DLD1 (cell line): ENCODE results near the gene CROCC2.

ENCODE experiments used
- in situ Hi-C: cut with HindIII; loops from 2 replicates; pipeline ENCODE4 v1.10.0; 2017; ENCODE audit warnings: low sequenced_read_pairs

Gene CROCC2

DNA sequence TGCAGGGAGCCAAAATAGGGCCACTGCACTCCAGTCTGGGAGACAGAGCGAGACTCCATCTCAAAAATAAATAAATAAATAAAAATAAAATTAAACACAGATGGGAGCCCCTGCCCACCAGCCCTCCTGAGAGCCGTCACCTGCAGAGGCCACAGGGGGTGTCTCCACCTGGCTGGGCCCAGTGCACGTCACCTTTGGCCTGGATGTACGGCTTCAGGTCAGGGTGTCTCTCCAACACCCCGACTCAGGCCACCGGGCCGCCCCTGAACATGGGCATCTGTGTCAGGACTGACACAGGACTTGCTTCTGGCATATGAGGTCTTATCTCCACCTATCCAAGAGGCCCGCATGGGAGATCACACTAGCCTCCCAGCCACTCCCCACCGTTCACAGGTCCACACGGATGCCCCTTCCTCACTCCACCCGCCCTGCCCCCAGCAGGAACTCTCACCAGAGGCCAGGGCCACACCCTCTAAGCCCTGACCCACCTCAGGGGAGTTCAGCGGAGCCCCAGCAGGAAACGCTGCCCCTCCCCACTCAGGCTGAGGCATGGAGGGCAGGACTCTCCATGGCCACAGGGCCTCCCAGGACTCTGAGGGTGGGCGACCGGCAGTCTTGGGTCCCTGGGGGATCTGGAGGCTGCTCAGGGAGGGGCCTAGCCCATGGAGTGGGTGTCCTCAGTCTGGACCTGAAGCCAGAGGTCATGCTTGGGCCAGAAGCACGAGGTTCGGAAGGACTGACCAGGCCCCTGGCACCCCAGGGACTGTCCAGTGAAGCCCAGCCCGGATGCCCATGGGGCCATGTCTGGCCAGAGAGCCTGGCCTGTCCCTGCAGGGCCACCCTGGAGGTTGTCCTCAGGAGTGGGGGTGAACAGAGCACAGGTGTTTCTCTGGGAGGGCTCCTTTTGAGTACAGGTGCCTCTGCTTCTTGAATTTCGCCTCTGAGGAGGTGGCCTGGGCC lies 1.6 kb upstream of the CROCC2 start:
- in situ Hi-C loops = loop anchor here (10.0 kb wide), 1 partner anchor 60 kb away; no protein-coding TSS in a partner anchor

DNA sequence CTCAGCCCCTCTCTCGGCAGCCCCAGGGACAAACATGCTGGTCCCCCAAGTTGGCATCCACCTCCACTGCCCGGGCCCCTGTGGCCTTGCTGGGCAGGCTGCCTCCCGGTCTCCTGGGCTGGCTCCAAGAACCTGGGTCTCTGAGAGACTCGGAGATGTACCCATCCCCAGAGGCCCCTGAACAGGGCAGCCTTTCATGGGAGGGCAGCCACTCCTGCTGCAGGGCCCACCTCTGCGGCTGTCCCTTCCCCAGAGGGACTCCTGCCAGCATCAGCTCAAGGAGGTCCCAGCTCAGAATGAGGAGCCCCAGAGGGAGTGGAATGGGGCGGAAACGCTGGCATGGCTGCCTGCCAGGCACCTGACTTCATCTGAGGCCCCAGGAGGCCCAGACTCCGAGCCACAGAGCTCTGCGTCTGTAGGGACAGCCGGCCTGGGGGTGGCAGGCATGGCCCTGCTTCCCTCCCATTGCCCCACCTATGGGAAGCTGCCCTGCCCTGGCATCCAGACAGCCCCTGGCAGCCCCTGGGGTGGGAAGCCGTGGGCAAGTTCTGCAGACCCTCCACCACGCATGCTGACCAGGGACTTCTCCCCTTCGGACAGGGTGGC lies 857 bp upstream of the CROCC2 start:
- in situ Hi-C loops = loop anchor here (10.0 kb wide), 1 partner anchor 60 kb away; no protein-coding TSS in a partner anchor

DNA sequence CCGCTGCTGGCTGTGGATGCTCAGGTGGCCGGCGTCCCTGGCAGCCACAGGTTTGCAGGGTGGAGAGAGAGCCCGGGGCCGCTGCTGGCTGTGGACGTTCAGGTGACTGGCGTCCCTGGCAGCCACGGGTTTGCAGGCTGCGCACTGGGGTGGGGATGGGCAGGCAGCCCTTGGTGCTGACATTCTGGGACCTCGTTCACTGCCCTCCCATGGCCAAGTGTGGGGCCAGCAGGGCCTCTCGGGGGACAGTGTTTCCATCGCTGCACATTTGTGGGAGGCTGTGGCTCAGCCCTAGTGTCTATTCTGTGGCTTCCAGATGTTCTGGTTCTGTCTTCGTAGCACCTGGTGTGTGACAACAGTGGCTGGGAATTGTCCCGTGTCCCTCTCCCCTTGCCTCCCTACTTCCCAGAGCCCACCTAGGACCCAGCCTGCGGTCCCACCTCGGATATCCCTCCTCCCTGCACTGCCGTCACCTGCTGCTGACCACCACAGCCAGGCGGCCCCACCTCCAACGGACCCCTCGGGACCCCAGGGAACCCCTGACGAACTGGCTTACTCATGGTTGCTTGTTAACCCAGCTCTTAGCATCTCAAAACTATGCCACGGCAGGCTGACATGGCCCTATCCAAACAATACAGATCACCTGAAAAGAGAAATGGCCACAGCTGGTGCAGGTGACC lies 915 bp downstream of the CROCC2 start:
- in situ Hi-C loops = loop anchor here (10.0 kb wide), 1 partner anchor 62 kb away; no protein-coding TSS in a partner anchor

GRCh38 chr2:240909216-240909974 lies 3.3 kb downstream of the CROCC2 start:
- in situ Hi-C loops = loop anchor here (10.0 kb wide), 1 partner anchor 65 kb away; no protein-coding TSS in a partner anchor

- in situ Hi-C loops = no loop called here
Measured at GRCh38 chr2:240911641-240912265, 5.6 kb downstream of the CROCC2 start.

DNA sequence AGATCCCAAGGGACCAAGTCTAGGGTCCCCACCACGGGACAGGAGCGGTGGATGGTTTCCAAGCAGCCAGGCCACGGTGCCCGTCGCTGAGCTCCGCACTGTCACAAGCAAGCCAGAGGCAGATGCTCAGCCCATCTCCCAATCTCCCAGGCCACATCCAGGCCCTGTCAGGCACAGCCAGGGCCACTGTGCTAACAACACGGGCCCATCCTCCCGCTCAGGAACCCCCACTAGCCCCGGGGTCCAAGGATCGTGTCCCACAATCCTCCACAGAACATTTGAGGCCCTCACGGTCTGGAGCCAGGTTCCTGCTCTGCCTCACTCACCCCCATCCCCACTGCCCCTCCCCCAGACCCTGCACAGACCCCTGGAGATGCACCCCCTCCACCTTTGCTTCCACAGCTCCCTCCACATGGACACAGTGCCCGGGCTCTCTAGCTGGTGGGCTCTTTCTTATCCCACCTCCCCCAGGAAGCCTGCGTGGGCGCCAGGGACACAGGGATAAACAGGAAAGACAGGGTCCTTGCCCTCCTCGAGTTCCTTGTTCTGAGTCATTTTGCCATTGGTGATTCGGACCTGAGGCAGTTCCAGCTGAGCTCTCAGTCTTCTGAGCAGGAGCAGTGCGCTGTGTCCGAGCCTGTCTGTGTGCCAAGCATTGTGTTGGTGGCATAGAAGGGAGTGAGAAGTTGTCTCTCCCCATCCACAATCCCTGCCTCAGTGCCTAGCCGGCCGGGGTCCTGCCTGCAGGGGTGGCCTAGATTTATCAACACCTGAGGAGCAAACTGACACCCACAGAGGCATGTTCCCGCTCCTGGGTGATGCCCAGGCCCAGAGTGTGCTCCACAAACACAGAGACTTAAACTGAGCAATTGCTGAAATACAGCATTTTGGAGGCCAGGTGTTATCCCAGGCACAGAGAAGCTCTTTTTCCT lies 7.0 kb downstream of the CROCC2 start:
- in situ Hi-C loops = no loop called here

- in situ Hi-C loops = no loop called here
Measured at GRCh38 chr2:240913810-240914644, 7.9 kb downstream of the CROCC2 start.

- in situ Hi-C loops = no loop called here
Measured at GRCh38 chr2:240914645-240915525, 8.7 kb downstream of the CROCC2 start.

GRCh38 chr2:240915526-240916341 lies 9.6 kb downstream of the CROCC2 start:
- in situ Hi-C loops = no loop called here

DNA sequence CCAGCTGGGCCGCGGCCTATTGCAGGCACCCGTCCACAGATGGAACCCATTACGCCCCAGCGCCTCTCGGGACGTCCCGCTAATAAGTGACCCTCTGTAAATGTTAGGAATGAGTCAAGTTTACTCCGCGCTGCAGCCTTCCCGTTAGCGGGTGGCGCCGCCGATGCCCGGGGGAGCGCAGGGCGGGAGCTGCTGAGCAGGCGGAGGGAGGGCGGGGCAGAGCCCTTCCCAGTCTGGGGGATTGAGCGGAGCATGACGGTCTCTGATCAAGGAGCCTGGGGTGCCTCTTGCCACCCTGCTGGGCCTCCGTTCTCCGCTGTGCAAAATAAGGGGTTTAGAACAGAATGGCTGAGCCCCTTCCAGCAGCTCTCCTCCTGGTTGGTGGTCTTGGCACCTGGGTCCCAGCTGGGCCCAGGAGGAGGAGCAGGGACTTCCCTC lies 10.5 kb downstream of the CROCC2 start:
- in situ Hi-C loops = no loop called here

DNA sequence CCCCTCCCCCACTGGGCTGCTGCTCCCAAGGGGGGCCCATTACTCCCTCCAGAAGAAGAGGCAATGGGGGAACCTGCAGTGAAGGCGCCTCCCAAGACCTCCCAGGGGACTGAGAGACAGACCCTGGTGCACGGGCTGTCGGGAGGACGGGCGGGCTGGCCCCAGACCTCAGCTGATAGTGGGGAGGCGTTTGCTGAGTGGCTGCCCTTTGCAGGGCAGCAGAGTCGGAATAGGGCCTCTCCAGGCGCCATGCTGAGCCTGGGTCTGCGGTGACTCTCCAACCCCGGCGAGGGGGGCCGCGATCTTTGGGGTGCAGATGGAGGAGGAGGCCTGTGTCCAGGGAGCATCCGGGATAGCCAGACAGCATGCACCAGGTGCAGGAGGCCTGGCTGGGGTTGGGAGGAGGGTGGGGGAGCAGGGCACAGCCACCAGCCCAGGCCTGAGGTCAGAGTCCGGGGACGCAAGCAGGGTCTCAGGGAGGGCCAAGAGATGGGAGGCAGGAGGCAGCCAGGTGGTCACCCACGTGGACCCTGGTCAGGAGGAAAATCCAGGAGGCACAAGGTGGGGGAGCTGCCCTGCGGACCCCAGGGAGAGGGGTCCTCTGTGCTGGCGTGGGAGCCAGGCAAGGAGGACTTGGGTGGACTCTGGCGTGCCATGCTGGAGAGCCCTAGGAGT lies 11.0 kb downstream of the CROCC2 start:
- in situ Hi-C loops = no loop called here

DNA sequence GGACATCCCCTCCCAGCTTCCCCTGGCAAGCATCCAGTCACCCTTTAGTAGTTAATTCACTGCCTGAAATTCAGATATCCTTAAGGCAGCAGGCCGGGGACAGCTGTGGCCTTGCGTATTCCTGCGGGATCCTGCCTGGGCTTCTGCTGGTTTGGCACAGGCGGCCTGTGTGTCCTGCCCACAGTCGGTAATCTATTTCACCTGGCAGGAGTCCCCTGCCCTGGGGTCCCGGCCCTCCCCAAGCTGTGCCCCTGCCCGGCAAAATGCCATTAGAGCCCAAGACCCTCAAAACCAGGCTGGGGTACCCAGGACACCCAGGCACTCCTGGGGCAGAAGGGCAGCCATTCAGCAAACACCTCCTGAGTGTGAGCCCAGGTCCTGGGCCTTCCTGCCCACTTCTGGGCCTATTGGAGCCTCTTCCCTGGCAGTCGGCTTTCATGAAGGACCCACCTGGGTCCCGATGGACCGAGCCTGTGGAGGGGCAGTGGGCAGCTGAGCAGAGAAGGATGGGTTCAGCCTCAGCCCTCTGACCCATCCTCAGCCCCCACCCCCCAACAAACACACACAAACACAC lies 11.6 kb downstream of the CROCC2 start:
- in situ Hi-C loops = no loop called here

GRCh38 chr2:240918258-240919091 lies 12.3 kb downstream of the CROCC2 start:
- in situ Hi-C loops = no loop called here

DNA sequence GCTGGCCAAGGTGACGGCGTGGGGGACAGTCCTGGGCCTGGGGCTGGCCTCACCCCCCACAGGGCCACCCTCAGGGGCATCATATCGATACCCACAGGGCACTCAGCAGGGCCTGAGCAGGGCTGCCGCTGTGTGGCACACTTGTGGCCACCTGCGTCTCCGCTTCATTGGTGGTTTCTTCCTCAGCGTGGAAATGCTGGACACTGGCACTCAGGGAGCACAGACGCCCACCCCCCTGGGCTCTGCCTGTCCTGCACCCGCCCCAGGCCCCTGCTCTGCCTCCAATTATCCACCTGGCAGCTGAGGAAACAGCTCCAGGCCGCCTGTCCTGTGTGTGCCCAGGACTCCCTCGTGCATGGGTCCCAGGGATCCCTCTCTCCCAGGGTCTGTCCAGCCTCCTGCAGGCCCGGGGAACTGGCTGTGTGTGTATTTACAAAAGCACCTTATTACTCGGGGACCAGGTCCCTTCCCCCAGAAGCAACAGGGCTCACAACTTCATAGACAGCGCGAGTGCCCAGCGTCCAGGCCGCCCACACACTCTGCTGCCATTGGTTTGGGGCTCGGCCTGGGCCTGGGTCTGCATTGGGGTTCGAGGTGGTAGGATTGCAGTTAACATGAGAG lies 13.1 kb downstream of the CROCC2 start:
- in situ Hi-C loops = no loop called here
